SH-SY5Y (cell line): Measurements from ENCODE around the gene HFM1.

ENCODE experiments used
- GATA2 ChIP-seq: IDR thresholded peaks from 2 replicates; pipeline ENCODE4 v1.6.1; 2011; ENCODE audit warnings: mild to moderate bottlenecking, low read depth, low read length
- GATA3 ChIP-seq: IDR thresholded peaks from 2 replicates; pipeline ENCODE4 v1.6.1; 2011; ENCODE audit warnings: low read depth, mild to moderate bottlenecking, low read length, moderate library complexity

Gene HFM1, protein sequence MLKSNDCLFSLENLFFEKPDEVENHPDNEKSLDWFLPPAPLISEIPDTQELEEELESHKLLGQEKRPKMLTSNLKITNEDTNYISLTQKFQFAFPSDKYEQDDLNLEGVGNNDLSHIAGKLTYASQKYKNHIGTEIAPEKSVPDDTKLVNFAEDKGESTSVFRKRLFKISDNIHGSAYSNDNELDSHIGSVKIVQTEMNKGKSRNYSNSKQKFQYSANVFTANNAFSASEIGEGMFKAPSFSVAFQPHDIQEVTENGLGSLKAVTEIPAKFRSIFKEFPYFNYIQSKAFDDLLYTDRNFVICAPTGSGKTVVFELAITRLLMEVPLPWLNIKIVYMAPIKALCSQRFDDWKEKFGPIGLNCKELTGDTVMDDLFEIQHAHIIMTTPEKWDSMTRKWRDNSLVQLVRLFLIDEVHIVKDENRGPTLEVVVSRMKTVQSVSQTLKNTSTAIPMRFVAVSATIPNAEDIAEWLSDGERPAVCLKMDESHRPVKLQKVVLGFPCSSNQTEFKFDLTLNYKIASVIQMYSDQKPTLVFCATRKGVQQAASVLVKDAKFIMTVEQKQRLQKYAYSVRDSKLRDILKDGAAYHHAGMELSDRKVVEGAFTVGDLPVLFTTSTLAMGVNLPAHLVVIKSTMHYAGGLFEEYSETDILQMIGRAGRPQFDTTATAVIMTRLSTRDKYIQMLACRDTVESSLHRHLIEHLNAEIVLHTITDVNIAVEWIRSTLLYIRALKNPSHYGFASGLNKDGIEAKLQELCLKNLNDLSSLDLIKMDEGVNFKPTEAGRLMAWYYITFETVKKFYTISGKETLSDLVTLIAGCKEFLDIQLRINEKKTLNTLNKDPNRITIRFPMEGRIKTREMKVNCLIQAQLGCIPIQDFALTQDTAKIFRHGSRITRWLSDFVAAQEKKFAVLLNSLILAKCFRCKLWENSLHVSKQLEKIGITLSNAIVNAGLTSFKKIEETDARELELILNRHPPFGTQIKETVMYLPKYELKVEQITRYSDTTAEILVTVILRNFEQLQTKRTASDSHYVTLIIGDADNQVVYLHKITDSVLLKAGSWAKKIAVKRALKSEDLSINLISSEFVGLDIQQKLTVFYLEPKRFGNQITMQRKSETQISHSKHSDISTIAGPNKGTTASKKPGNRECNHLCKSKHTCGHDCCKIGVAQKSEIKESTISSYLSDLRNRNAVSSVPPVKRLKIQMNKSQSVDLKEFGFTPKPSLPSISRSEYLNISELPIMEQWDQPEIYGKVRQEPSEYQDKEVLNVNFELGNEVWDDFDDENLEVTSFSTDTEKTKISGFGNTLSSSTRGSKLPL (N-terminal part only)

GRCh38 chr1:91404151-91405012 lies at the start of gene HFM1:
TSS of gene HFM1 (minus strand) at chr1:91404837. CDS start at chr1:91401082, 3,755 bp downstream.
- no peak for TF ChIP-seq GATA3
- TF ChIP-seq GATA2: 0 out of 2 replicates have a peak, but pooled peaks have one; percentile 31

DNA sequence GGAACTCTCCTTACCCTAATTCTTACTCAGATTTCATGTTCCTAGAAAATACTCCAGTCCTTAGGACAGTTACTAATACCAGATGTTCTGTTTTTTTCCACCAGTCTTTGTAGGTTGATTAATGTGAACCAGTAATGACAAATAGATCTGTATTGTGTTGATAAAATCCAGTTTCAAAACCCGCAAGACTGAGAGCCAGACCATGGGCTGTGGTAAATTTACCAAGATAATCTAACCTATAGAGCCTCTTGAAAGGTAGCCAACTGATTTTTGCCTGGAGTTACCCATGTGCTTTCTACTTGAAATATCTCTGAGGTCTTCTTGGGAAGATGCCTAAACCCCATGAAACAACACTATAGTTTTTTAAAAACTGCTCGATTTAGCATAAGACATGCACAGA lies 49.5 kb upstream of the HFM1 start:
- TF ChIP-seq GATA3 (no peak), GATA2 (no peak)

GRCh38 chr1:91450260-91450659 lies 45.6 kb upstream of the HFM1 start:
- TF ChIP-seq GATA2 (no peak), GATA3 (no peak)

- no peak for TF ChIP-seq GATA3
- TF ChIP-seq GATA2: no peak
Measured at GRCh38 chr1:91440847-91441246, 36.2 kb upstream of the HFM1 start.

DNA sequence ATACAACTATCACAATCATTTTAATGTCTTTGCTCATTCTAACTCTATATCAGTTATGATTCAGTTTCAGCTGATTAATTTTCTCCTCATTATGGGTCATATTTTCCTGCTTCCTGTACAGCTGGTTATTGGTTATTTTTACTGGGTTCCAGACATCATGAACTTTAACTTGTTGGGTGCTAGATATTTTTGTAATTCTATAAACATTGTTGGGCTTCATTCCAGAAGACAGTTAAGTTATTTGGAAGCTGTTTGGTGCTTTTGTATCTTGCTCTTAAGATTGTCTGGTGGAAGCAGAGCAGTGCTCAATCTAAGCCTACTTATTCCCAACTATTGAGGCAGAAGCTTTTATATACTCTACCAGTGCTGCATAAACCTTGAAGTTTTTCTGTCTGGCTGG lies 34.4 kb upstream of the HFM1 start:
- no peak for TF ChIP-seq GATA3
- no peak for TF ChIP-seq GATA2

DNA sequence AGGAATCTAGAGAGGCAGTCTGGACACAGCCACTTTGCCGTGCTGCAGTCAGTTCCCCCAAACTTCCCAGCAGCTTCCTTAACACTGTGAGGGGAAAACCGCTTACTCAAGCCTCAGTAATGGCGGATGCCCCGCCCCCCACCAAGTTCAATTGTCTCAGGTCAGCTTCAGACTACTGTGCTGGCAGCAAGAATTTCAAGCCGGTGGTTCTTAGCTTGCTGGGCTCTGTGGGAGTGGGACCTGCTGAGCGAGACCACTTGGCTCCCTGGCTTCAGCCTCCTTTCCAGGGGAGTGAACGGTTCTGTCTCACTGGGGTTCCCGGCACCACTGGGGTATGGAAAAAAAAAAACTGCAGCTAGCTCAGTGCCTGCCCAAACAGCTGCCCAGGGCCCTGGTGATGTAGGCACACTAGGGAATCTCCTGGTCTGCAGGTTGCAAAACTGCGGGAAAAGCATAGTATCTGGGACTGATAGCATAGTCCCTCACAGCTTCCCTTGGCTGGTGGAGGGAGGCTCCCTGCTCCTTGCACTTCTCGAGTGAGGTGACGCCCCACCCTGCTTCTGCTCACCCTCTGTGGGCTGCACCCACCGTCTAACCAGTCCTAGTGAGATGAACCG lies 23.7 kb upstream of the HFM1 start:
- TF ChIP-seq GATA3 (no peak), GATA2 (no peak)

DNA sequence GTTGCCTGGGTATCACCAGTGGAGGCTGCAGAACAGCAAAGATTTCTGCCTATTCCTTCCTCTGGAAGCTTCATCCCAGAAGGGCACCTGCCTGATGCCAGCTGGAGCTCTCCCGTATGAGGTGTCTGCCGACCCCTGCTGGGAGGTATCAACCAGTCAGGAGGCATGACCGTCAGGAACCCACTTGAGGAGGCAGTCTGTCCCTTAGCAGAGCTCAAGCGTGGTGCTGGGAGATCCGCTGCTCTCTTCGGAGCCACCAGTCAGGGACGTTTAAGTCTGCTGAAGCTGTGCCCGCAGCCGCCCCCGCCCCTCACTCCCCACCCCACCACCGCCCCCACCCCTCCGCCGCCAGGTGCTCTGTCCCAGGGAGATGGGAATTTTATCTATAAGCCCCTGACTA lies 23.1 kb upstream of the HFM1 start:
- TF ChIP-seq GATA2 (no peak), GATA3 (no peak)

DNA sequence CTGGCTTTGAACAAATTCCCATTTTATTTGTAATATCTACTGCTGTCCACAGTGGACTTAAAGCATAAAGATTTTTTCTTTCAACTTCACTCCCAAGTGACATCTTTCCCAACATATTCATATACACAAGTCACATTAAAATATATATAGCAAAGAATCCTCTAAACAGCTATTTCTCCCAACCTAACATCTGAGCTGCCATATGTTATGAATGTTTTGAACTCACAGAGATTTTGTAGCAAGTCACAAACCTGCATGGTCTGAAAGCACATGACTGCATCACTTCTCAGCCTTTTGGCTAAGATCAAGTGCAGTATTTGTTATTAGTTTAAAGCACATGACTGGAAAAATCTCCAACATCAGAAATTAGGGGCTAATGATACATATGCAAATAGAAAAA lies 7.7 kb upstream of the HFM1 start:
- no peak for TF ChIP-seq GATA3
- TF ChIP-seq GATA2: no peak

DNA sequence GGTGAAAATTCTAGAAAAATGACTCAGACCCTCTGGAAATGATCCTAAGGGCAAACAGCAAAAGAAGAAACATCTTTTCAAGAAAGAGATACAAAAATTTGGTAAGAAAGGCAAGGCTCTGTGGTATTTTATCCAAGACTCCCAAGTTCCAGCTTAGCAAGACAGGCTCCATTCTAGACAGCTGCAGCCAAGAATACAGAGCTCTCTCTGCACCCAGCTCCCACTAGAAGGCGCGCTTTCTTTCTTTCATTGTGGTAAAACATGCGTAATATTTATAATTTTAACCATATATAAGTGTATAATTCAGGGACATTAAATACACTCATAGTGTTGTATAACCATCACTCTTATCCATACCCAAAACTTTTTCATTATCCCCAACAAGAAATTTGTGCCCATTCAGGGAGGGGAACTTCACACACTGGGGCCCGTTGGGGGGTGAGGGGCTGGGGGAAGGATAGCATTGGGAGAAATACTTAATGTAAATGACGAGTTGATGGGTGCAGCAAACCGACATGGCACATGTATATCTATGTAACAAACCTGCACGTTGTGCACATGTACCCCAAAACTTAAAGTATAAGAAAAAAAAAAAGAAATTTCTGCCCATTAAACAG lies 2.2 kb upstream of the HFM1 start:
- TF ChIP-seq GATA3 (no peak), GATA2 (no peak)

DNA sequence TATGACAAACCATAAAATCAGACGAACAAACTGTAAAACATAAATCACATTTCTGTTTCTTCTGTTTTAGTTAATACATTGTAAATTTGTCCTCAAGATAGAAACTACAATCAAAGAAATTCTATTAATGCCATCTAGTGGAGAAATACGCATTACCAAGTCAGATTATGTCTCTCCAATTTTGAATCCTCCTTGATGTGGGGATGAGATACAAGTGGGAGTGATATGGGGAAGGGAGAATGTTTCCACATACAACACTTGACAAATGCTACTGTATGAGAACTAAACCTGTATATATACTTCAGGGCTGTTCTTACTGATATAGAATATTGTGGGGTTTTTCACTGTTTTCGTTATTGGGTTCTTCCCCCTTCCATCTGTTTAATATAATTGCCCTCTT lies 2.6 kb downstream of the HFM1 start:
- TF ChIP-seq GATA2 (no peak; the same call in 1 of the 2 replicates), GATA3 (no peak; the same call in 1 of the 2 replicates)

DNA sequence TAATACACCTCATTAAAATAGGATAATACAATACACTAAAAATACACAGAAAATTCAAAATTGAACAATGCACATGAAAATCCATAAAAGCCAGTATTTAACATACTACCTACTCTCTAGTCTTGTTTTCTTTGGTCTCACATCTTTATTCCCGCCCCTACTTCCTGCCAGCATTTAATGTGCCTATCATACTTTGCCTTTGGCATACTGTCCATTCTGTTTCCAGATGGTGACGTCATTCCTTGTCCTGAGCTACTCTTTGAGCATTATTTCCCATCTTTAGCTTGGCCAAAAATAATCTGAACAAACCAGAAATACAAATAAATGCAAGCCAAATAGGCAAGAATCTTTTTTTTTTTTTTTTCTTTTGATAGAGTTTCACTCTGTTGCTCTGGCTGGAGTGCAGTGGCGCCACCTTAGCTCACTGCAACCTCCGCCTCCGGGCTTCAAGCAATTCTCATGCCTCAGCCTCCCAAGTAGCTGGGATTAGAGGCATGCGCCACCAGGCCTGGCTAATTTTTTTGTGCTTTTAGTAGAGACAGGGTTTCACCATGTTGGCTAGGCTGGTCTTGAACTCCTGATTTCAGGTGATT lies 4.4 kb downstream of the HFM1 start:
- TF ChIP-seq GATA3: no peak
- TF ChIP-seq GATA2: no peak

DNA sequence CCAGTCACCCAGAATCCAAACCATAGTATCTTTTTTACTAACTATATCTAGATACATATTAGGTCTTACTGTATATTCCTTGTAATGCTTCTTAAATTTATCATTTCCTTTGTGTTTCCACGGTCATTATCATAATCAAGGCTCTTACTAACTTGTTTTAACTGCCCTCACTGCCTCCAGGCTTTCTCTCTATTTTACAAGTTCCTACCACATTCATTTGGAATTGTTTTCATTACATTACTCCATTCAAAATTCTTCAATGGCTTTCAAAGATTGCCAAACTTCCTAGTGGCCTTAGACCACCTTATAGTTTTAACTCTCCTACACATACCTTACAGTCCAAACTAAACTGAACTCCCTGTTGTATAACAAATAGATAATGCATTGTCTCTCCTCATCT lies 6.3 kb downstream of the HFM1 start:
- no peak for TF ChIP-seq GATA2
- TF ChIP-seq GATA3: no peak
